Measurements from ENCODE around the gene PGM2. TPM values are rescaled to one million over a fixed set of nuclear protein-coding genes. Genes with fewer than 3 reads are reported as not detected.

Gene PGM2
- polyA plus RNA-seq, 1 experiment = 17.0 TPM

GRCh38 chr4:37844204-37844603, 17.7 kb downstream of the PGM2 start:
- POLR2A ChIA-PET = no interaction called here
- no peak for TF ChIP-seq CTCF (IDR thresholded peaks at IDR 0.05; ENCODE audit: insufficient read depth, low read depth, low read length)
- peaks cover 5% of the 10 kb centered on the region for H3K36me3 ChIP-seq (ENCODE audit: control insufficient read depth, insufficient read depth, low read length)

GRCh38 chr4:37845201-37845600, 18.7 kb downstream of the PGM2 start:
- Histone ChIP-seq H3K4me3 (ENCODE audit: low read depth, low read length) (no peak overlapping the region), H3K27me3 (ENCODE audit: control insufficient read depth, insufficient read depth, low read length) (no peaks in the 10 kb centered on the region), H3K36me3 (ENCODE audit: control insufficient read depth, insufficient read depth, low read length) (peaks cover 5% of the 10 kb centered on the region)
- ChIA-PET POLR2A (no interaction called here), CTCF (no interaction called here)
- no peak for DNase-seq (ENCODE audit: low read depth)
- TF ChIP-seq CTCF (IDR thresholded peaks at IDR 0.05; ENCODE audit: insufficient read depth, low read depth, low read length) = no peak

More at GRCh38 chr4:37844204-37844603, 17.7 kb downstream of the PGM2 start:
- Histone ChIP-seq H3K4me3 (ENCODE audit: low read depth, low read length) (no peak overlapping the region), H3K27me3 (ENCODE audit: control insufficient read depth, insufficient read depth, low read length) (no peaks in the 10 kb centered on the region)
- DNase-seq (ENCODE audit: low read depth) = no peak
- CTCF ChIA-PET = no interaction called here

- Histone ChIP-seq H3K36me3 (ENCODE audit: control insufficient read depth, insufficient read depth, low read length) (peaks cover 2% of the 10 kb centered on the region), H3K4me3 (ENCODE audit: low read depth, low read length) (no peak overlapping the region), H3K27me3 (ENCODE audit: control insufficient read depth, insufficient read depth, low read length) (no peaks in the 10 kb centered on the region)
- no peak for DNase-seq (ENCODE audit: low read depth)
- TF ChIP-seq CTCF (IDR thresholded peaks at IDR 0.05; ENCODE audit: insufficient read depth, low read depth, low read length) = no peak
- CTCF ChIA-PET = interaction anchor here (1.5 kb wide), 1 partner anchor 13 kb away, joined by 3 read pairs; no protein-coding TSS in a partner anchor
- POLR2A ChIA-PET = no interaction called here
These were observed 20.9 kb downstream of the PGM2 start for GRCh38 chr4:37847311-37847884.

GRCh38 chr4:37852376-37852775, 25.9 kb downstream of the PGM2 start:
- CTCF ChIA-PET = no interaction called here
- H3K36me3 ChIP-seq (ENCODE audit: control insufficient read depth, insufficient read depth, low read length) = peaks cover 4% of the 10 kb centered on the region
- H3K4me3 ChIP-seq (ENCODE audit: low read depth, low read length) = no peak overlapping the region
- no peak for DNase-seq (ENCODE audit: low read depth)
- TF ChIP-seq CTCF (IDR thresholded peaks at IDR 0.05; ENCODE audit: insufficient read depth, low read depth, low read length) = no peak
- H3K27me3 ChIP-seq (ENCODE audit: control insufficient read depth, insufficient read depth, low read length) = no peaks in the 10 kb centered on the region
- POLR2A ChIA-PET = interaction anchor here (0.6 kb wide), 1 partner anchor 10 kb away, joined by 3 read pairs; no protein-coding TSS in a partner anchor

- no peak overlapping the region for H3K4me3 ChIP-seq (ENCODE audit: low read depth, low read length)
- DNase-seq (ENCODE audit: low read depth) = no peak
- H3K36me3 ChIP-seq (ENCODE audit: control insufficient read depth, insufficient read depth, low read length) = peaks cover 3% of the 10 kb centered on the region; the same call in 1 of the 2 replicates
- TF ChIP-seq CTCF (IDR thresholded peaks at IDR 0.05; ENCODE audit: insufficient read depth, low read depth, low read length) = no peak
- CTCF ChIA-PET = no interaction called here
- POLR2A ChIA-PET = no interaction called here
- no peaks in the 10 kb centered on the region for H3K27me3 ChIP-seq (ENCODE audit: control insufficient read depth, insufficient read depth, low read length)
These were observed 31.6 kb downstream of the PGM2 start for GRCh38 chr4:37858112-37858511.
